RWPE1 (cell line): ENCODE measurements around the gene SLAIN2.
A peak's percentile ranks its signal among the peaks of the same experiment; 100 is the strongest.

Source experiments
- CTCF ChIA-PET: fragments of 350-600 bp; sonication (Branson Sonifier 250); formaldehyde crosslinking; extraction: SDS; loops from one replicate; lab custom pipeline; 2021; lab: Yijun Ruan, JAX
- POLR2A ChIA-PET: fragments of 400-600 bp; formaldehyde crosslinking; extraction: SDS; loops from one replicate; lab custom pipeline; 2020; ENCODE audit warnings: antibody characterized with exemption; ENCODE audit not compliant: low non-redundant PET; lab: Yijun Ruan, JAX
- DNase-seq: peaks from one replicate; pipeline ENCODE4 v3.0.0; 2012; ENCODE audit warnings: low spot score
- H3K27ac ChIP-seq: fragments of 450-650 bp; 2 replicates; pipeline ENCODE4 v1.5.1; 2017
- TF ChIP-seq, protein P1 (sequence below): fragments of 450-650 bp; conservative IDR thresholded peaks from 2 replicates; pipeline ENCODE4 v1.5.1; 2017; ENCODE audit warnings: low read depth, mild to moderate bottlenecking

The SLAIN2 gene

DNA sequence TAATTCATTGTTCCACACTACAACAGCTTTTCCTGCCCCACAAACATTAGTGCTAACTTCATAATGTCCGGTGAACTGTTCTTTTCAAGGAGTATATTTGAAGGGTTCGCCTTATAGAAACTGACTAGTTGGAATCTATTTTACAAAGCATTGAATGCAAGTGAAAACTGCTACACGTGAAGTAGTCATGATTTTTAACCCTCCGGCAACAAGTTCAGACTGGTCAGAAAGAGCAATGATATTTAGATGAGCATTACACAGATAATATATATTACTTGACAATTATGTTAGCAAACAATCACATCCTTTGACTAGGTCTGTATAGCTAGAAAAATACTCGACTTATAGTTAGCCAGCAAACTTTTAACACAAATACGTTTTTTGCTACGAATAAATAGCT, 1.7 kb upstream of the SLAIN2 start:
- POLR2A ChIA-PET, result no interaction called here
- no peak for DNase-seq
- no peak overlapping the region for H3K27ac ChIP-seq
- TF ChIP-seq, protein P1, sequence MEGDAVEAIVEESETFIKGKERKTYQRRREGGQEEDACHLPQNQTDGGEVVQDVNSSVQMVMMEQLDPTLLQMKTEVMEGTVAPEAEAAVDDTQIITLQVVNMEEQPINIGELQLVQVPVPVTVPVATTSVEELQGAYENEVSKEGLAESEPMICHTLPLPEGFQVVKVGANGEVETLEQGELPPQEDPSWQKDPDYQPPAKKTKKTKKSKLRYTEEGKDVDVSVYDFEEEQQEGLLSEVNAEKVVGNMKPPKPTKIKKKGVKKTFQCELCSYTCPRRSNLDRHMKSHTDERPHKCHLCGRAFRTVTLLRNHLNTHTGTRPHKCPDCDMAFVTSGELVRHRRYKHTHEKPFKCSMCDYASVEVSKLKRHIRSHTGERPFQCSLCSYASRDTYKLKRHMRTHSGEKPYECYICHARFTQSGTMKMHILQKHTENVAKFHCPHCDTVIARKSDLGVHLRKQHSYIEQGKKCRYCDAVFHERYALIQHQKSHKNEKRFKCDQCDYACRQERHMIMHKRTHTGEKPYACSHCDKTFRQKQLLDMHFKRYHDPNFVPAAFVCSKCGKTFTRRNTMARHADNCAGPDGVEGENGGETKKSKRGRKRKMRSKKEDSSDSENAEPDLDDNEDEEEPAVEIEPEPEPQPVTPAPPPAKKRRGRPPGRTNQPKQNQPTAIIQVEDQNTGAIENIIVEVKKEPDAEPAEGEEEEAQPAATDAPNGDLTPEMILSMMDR, result no peak
- CTCF ChIA-PET, result interaction anchor here (0.6 kb wide), 1 partner anchor 336 kb away, joined by 6 read pairs; no protein-coding TSS in a partner anchor

DNA sequence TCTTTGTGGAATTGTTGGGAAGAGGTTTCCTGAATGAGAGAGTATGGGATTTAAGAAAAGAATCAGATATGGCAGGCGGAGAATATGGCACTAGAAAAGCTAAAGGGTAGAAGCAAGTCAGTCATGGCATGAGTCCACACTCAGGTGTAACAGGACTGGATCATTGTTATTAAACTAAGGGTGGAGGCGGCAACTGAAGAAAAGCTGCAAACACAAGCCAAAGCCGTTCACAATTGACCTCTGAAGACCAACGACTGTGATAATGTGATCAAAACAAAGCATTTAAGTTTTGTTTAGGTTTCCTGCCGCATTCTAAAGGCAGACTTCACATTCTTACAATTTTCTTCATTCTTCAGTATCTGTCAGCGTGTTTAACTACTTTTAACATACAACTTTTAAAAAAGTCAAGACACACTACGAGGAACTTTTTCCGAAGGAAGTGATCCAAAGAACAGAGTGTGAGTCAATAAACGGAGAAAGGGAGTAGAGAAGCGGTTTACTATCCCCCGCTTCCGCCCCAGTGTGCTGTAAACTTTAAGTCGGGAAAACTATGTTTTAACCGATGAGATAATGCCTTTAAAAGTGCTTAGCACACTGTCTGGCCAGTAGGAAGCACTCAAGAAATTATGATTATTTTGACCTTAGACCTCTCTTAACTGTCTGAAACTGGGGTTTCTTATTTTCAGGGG, 909 bp upstream of the SLAIN2 start:
- POLR2A ChIA-PET, result interaction anchor here (0.6 kb wide), 1 partner anchor 147 kb away, joined by 4 read pairs; no protein-coding TSS in a partner anchor

DNA sequence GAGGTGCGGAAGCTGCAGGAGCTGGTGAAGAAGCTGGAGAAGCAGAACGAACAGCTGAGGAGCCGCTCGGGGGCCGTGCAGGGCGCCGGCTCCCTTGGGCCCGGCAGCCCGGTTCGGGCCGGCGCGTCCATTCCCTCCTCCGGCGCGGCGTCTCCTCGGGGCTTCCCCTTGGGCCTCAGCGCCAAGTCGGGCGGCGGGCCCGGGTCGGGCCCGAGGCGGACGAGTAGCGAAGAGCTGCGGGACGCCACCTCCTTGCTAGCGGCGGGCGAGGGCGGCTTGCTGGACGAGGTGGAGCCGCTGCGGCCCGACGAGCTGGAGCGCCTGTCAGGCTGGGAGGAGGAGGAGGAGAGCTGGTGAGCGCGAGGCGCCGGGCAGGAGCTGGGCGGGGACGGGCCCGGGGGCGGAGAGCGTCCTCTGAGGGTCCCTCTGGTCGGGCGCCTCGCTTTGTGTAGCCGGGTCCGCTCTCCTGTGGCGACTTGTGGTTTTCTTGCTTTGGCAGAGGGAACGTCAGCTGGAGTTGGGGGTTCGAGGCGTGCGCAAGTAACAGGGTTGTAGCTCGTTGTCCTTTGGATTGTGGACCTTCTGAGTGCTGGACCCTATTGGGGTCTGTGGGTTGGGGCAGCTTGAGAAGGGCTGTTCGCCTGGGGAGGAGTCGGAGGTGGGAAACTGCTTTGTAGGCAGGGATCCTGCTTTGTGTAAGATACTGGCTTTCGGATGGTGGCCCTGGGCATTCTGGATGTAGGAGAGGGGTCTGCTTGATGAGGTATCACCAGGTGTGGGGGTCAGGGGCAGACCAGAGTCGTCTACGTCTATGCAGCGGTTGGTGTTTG, 662 bp downstream of the SLAIN2 start:
- POLR2A ChIA-PET, result interaction anchor here (0.6 to 1.2 kb wide), 4 partner anchors 33 to 43 kb away, joined by 3 to 4 read pairs (median 3); no protein-coding TSS in a partner anchor
- H3K27ac ChIP-seq, result peak overlapping the region; percentile 90
- DNase-seq, result peak; percentile 21

More for the DNA sequence above, 909 bp upstream of the SLAIN2 start:
- H3K27ac ChIP-seq, result peak overlapping the region; percentile 90
- DNase-seq, result no peak
- TF ChIP-seq, protein P1, result no peak
- CTCF ChIA-PET, result no interaction called here

DNA sequence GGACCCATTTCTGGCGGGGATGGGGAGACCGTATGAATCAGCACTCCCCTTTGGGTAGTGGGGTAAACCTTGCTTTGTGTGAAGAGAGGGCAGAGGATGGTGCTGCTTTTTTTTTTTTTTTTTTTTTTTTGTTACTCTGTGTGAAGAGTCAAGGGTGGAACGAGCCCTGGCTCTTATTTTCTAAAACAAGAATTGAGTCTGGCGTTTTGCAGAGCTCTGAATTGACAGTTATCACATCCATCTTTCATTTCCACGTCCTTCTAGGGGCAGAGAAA, 1.2 kb downstream of the SLAIN2 start:
- CTCF ChIA-PET, result interaction anchor here (0.6 kb wide), 1 partner anchor 12 kb away, joined by 9 read pairs; no protein-coding TSS in a partner anchor
- DNase-seq, result no peak
- TF ChIP-seq, protein P1, result no peak
- POLR2A ChIA-PET, result no interaction called here
- peak overlapping the region; percentile 90 for H3K27ac ChIP-seq

More for the DNA sequence above, 662 bp downstream of the SLAIN2 start:
- CTCF ChIA-PET, result no interaction called here
- TF ChIP-seq, protein P1, result no peak

DNA sequence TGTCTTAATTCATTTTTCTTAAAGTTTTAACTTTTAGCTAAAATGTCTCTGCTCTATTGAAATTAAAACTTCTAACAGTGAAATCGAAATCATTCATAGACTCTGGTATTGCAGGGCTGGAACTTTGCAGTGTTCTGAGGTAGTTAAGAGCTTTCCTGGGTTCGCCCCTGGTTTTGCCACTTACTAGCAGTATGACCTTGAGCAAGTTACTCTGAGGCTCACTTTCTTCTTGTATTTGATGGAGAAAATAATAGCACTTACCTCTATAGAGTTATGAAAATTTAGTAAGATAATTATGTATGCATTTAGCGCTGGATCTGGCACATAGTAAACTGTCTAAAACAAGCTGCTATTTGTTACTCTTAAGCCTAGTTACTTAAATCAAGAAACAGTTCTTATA, 1.7 kb downstream of the SLAIN2 start:
- H3K27ac ChIP-seq, result no peak overlapping the region
- ChIA-PET POLR2A (no interaction called here), CTCF (interaction anchor here (0.6 to 1.0 kb wide), 2 partner anchors 11 to 27 kb away, joined by 4 to 9 read pairs; no protein-coding TSS in a partner anchor)
- DNase-seq, result no peak
- TF ChIP-seq, protein P1, result no peak

DNA sequence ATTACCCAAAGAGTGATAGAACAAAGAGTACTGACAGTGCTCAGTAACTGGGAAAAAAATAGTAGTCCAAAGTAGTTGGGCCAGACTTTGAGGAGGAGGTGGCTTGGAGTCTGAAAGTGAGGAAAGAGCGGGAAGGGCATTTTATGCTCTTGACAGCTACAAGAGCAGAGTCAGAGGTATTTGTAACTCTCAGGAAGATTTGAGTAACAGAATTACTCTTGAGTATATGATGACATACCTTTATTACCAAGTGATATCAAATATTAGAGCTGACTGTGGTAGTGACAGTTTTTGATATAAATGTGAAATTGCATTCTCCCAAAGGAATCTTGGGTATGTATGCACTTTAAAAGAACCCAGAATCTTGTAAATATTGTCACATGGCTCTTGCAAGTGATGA, 2.2 kb downstream of the SLAIN2 start:
- no peak overlapping the region for H3K27ac ChIP-seq
- ChIA-PET CTCF (interaction anchor here (1.0 kb wide), 1 partner anchor 28 kb away, joined by 4 read pairs; no protein-coding TSS in a partner anchor), POLR2A (no interaction called here)
- no peak for DNase-seq
- TF ChIP-seq, protein P1, result no peak
